HepG2 (cell line): ENCODE measurements around the gene HOXA11. TPM values are rescaled to one million over a fixed set of nuclear protein-coding genes. Genes with fewer than 3 reads are reported as not detected.

ENCODE experiments used
- ATAC-seq: fragments of 200-7000 bp; cut with Tn5 transposase; 3 replicates; pipeline ENCODE4 v1.9.1; 2020; ENCODE audit warnings: mild to moderate bottlenecking, moderate library complexity
- BruUV-seq: library from RNA; stranded (reverse); fragments of 400-500 nt; replicated peaks from 2 replicates; lab custom pipeline; 2021; lab: Mats Ljungman, UMichigan
- CTCF ChIA-PET: fragments of 300-600 bp; formaldehyde crosslinking; extraction: SDS; loops from one replicate; lab custom pipeline; 2021; ENCODE audit warnings: low total read pairs, inconsistent platforms, low intra/inter-chr PET ratio; lab: Yijun Ruan, JAX
- POLR2A ChIA-PET: fragments of 350-600 bp; sonication (Branson Sonifier 250); formaldehyde crosslinking; loops from one replicate; lab custom pipeline; 2020; ENCODE audit warnings: antibody characterized with exemption, inconsistent platforms; lab: Yijun Ruan, JAX
- DNase-seq: peaks from one replicate; pipeline ENCODE4 v3.0.0-alpha.2; 2015; ENCODE audit warnings: low spot score
- FAIRE-seq: peaks from 3 replicates; lab custom pipeline; 2011; peaks lifted over from hg19 to GRCh38; lab: Jason Lieb, UNC
- H2AFZ ChIP-seq: one replicate; pipeline ENCODE4 v1.6.1; 2011; ENCODE audit warnings: low read length, inconsistent platforms
- H3K27ac ChIP-seq: fragments of 300-600 bp; 3 replicates; pipeline ENCODE4 v1.8.0; 2011; ENCODE audit warnings: mixed run types, mild to moderate bottlenecking, mixed read lengths, low read length, inconsistent platforms; ENCODE audit not compliant: insufficient read depth; ENCODE audit errors: extremely low read length
- H3K27me3 ChIP-seq, 2 experiments: fragments of 200-600 bp in 1 of 2; 2 replicates in 1 of 2; 3 replicates in 1 of 2; pipeline versions ENCODE4 v1.6.0 to v1.8.0; 2011; ENCODE audit warnings: low read length in 2 of 2, mild to moderate bottlenecking in 2 of 2, moderate library complexity in 2 of 2, inconsistent platforms in 1 of 2; ENCODE audit not compliant: insufficient read depth in 2 of 2, control insufficient read depth in 1 of 2
- H3K36me3 ChIP-seq, 2 experiments: fragments of 200-600 bp in 1 of 2; replicated peaks in 1 of 2; 2 replicates in 1 of 2; 3 replicates in 1 of 2; pipeline versions ENCODE4 v1.5.1 to v1.8.0; 2011; ENCODE audit warnings: low read length in 2 of 2, inconsistent platforms in 1 of 2; ENCODE audit not compliant: insufficient read depth in 2 of 2, control insufficient read depth in 1 of 2
- H3K4me1 ChIP-seq: 2 replicates; pipeline ENCODE4 v1.5.1; 2012; ENCODE audit warnings: low read length, inconsistent platforms; ENCODE audit not compliant: insufficient read depth
- H3K4me2 ChIP-seq: 2 replicates; pipeline ENCODE4 v1.6.0; 2011; ENCODE audit warnings: low read depth, low read length, inconsistent platforms
- H3K4me3 ChIP-seq, 3 experiments: fragments of 200-600 bp in 1 of 3; sonication (generic), shearing (Covaris generic) in 1 of 3; replicated peaks in 1 of 3; 2 replicates each; pipeline ENCODE4 v1.5.1; 2011 to 2016; ENCODE audit warnings: low read length in 3 of 3, inconsistent platforms in 2 of 3, low read depth in 2 of 3, mild to moderate bottlenecking in 2 of 3, control low read depth in 1 of 3, mixed read lengths in 1 of 3; ENCODE audit not compliant: insufficient read depth in 1 of 3
- H3K79me2 ChIP-seq: one replicate; pipeline ENCODE4 v1.6.1; 2011; ENCODE audit warnings: low read length, inconsistent platforms; ENCODE audit not compliant: insufficient read depth
- H3K9ac ChIP-seq: 2 replicates; pipeline ENCODE4 v1.6.0; 2011; ENCODE audit warnings: mild to moderate bottlenecking, low read depth, low read length, inconsistent platforms; ENCODE audit not compliant: insufficient read depth
- H3K9me3 ChIP-seq: 2 replicates; pipeline ENCODE4 v1.5.1; 2012; ENCODE audit warnings: mild to moderate bottlenecking, low read length
- H4K20me1 ChIP-seq: 2 replicates; pipeline ENCODE4 v1.6.0; 2011; ENCODE audit warnings: inconsistent platforms, mild to moderate bottlenecking, low read length, moderate library complexity; ENCODE audit not compliant: insufficient read depth
- ARNT ChIP-seq: fragments of 450-650 bp; IDR thresholded peaks from 2 replicates; pipeline ENCODE4 v1.6.1; 2017
- FOXO4 ChIP-seq: sonication (generic); formaldehyde crosslinking; conservative IDR thresholded peaks from 2 replicates; pipeline ENCODE4 v1.8.1; 2023; ENCODE audit warnings: missing genetic modification reagents
- HNRNPH1 ChIP-seq: fragments of 200-400 bp; formaldehyde crosslinking; optimal IDR thresholded peaks from 2 replicates; pipeline ENCODE3; 2017; ENCODE audit warnings: mild to moderate bottlenecking, low read depth, low read length
- KLF13 ChIP-seq: sonication (generic); formaldehyde crosslinking; IDR thresholded peaks from 2 replicates; pipeline ENCODE4 v1.4.0; 2020; ENCODE audit warnings: mild to moderate bottlenecking, missing genetic modification reagents
- KLF9 ChIP-seq: IDR thresholded peaks from 2 replicates; pipeline ENCODE4 v1.6.1; 2016; ENCODE audit warnings: low read depth
- MAFK ChIP-seq, 2 experiments: IDR thresholded peaks in 1 of 2; conservative IDR thresholded peaks in 1 of 2; 2 replicates each; pipeline ENCODE4 v1.6.1; 2011; ENCODE audit warnings: improper control_type of control experiment in 2 of 2, low read length in 2 of 2
- SAP130 ChIP-seq: IDR thresholded peaks from 2 replicates; pipeline ENCODE4 v1.6.1; 2016; ENCODE audit warnings: low read depth
- SPEN ChIP-seq: sonication (generic); formaldehyde crosslinking; IDR thresholded peaks from 2 replicates; pipeline ENCODE4 v1.5.1; 2020; ENCODE audit warnings: low read depth, mild to moderate bottlenecking, missing genetic modification reagents
- STAT5B ChIP-seq: sonication (generic); formaldehyde crosslinking; IDR thresholded peaks from 2 replicates; pipeline ENCODE4 v1.4.0; 2020; ENCODE audit warnings: missing genetic modification reagents
- TBX2 ChIP-seq: sonication (generic); formaldehyde crosslinking; IDR thresholded peaks from 2 replicates; pipeline ENCODE4 v1.5.0; 2020; ENCODE audit warnings: missing genetic modification reagents, mild to moderate bottlenecking, borderline replicate concordance
- U2AF1 ChIP-seq: fragments of 200-400 bp; formaldehyde crosslinking; optimal IDR thresholded peaks from 2 replicates; pipeline ENCODE3; 2017; ENCODE audit warnings: mild to moderate bottlenecking, low read depth, low read length
- YEATS4 ChIP-seq: sonication (generic); formaldehyde crosslinking; IDR thresholded peaks from 2 replicates; pipeline ENCODE4 v1.4.0; 2020; ENCODE audit warnings: missing genetic modification reagents, borderline replicate concordance
- ZKSCAN8 ChIP-seq: IDR thresholded peaks from 2 replicates; pipeline ENCODE4 v1.6.1; 2016; ENCODE audit warnings: borderline replicate concordance, missing genetic modification reagents, missing compliant biosample characterization
- ZNF883 ChIP-seq: sonication (generic); formaldehyde crosslinking; IDR thresholded peaks from 2 replicates; pipeline ENCODE4 v1.5.1; 2020; ENCODE audit warnings: mild to moderate bottlenecking, missing genetic modification reagents; ENCODE audit errors: not compliant biosample characterization
- WGBS: methylation state at CpG from one replicate; pipeline ENCODE4 v1.1.6; 2017; ENCODE audit warnings: low lambda C conversion rate; 5-methylcytosine and 5-hydroxymethylcytosine counted together
- in situ Hi-C: cut with HindIII; loops from 2 replicates; pipeline ENCODE4 v1.10.0; 2017; ENCODE audit warnings: low pct_unique_long_range_greater_than_20kb; ENCODE audit not compliant: extremely low pct_ligation_motif_present
- intact Hi-C: fragments of 100-400 bp; cut with micrococcal nuclease; formaldehyde crosslinking; loops from one replicate; pipeline ENCODE4 v1.10.0; 2022; ENCODE audit not compliant: unreplicated experiment
- polyA plus RNA-seq, 8 experiments: library from polyadenylated mRNA; depleted of rRNA in 3 of 8; stranded (reverse) in 7 of 8; unstranded in 1 of 8; fragments of >200 nt; fragmentation: Illumina TruSeq in 4 of 8; extraction: Trizol in 4 of 8; gene quantifications; 2 replicates each; pipeline versions ENCODE4 v1.2.1 to v1.2.3, GENCODE V29; 2011 to 2016; ENCODE audit warnings: low read depth in 4 of 8, missing spikeins in 1 of 8, mixed read lengths in 1 of 8; ENCODE audit not compliant: insufficient read depth in 1 of 8
- total RNA-seq, 5 experiments: library from RNA; depleted of rRNA; stranded (reverse); fragments of >200 nt; fragmentation: Illumina TruSeq; extraction: Trizol; gene quantifications; 2 replicates each; pipeline ENCODE4 v1.2.3, GENCODE V29; 2016; ENCODE audit warnings: low read depth in 1 of 5
- TF ChIP-seq, protein P1 (sequence below): sonication (generic); formaldehyde crosslinking; IDR thresholded peaks from 2 replicates; pipeline ENCODE4 v1.4.0; 2020; ENCODE audit warnings: missing genetic modification reagents
- TF ChIP-seq, protein P2 (sequence below): sonication (generic); formaldehyde crosslinking; IDR thresholded peaks from 2 replicates; pipeline ENCODE4 v1.5.0; 2020; ENCODE audit warnings: missing genetic modification reagents

Gene HOXA11
- total and polyA plus RNA-seq, 2 of the 13 experiments (the other 11 are each of a cell fraction or from before 2014, with no cell fraction given): not detected

- ChIA-PET CTCF (no interaction called here), POLR2A (no interaction called here)
- intact Hi-C loops (loop anchor here (5.0 kb wide), 1 partner anchor 810 kb away; no protein-coding TSS in a partner anchor), in situ Hi-C loops (no loop called here)
- DNase-seq (no peak), FAIRE-seq (no peak), ATAC-seq (no peak)
- TF ChIP-seq FOXO4 (CRISPR knock-in tag) (no peak), U2AF1 (no peak), MAFK (conservative IDR thresholded peaks at IDR 0.05 in 1 of 2, IDR thresholded peaks at IDR 0.05 in 1 of 2; ENCODE audit: low read length in 2 of 2) (no peak), SPEN (CRISPR knock-in tag) (no peak), HNRNPH1 (no peak), TBX2 (no peak), STAT5B (CRISPR knock-in tag) (no peak), ZKSCAN8 (no peak), KLF9 (CRISPR knock-in tag) (no peak), SAP130 (no peak), ARNT (no peak), KLF13 (no peak), ZNF883 (CRISPR knock-in tag) (no peak), YEATS4 (CRISPR knock-in tag) (no peak)
- TF ChIP-seq, protein P1, sequence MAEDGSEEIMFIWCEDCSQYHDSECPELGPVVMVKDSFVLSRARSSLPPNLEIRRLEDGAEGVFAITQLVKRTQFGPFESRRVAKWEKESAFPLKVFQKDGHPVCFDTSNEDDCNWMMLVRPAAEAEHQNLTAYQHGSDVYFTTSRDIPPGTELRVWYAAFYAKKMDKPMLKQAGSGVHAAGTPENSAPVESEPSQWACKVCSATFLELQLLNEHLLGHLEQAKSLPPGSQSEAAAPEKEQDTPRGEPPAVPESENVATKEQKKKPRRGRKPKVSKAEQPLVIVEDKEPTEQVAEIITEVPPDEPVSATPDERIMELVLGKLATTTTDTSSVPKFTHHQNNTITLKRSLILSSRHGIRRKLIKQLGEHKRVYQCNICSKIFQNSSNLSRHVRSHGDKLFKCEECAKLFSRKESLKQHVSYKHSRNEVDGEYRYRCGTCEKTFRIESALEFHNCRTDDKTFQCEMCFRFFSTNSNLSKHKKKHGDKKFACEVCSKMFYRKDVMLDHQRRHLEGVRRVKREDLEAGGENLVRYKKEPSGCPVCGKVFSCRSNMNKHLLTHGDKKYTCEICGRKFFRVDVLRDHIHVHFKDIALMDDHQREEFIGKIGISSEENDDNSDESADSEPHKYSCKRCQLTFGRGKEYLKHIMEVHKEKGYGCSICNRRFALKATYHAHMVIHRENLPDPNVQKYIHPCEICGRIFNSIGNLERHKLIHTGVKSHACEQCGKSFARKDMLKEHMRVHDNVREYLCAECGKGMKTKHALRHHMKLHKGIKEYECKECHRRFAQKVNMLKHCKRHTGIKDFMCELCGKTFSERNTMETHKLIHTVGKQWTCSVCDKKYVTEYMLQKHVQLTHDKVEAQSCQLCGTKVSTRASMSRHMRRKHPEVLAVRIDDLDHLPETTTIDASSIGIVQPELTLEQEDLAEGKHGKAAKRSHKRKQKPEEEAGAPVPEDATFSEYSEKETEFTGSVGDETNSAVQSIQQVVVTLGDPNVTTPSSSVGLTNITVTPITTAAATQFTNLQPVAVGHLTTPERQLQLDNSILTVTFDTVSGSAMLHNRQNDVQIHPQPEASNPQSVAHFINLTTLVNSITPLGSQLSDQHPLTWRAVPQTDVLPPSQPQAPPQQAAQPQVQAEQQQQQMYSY: no peak
- TF ChIP-seq, protein P2, sequence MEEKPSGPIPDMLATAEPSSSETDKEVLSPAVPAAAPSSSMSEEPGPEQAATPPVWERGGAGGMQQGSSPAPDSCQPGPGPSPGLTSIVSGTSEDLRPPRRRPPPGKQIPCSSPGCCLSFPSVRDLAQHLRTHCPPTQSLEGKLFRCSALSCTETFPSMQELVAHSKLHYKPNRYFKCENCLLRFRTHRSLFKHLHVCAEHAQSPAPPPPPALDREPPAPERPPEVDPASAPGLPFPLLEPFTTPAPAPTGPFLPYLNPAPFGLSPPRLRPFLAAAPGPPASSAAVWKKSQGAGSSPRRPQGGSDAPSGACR (CRISPR knock-in tag): no peak
- Histone ChIP-seq H3K9me3 (no peaks in the 10 kb centered on the region), H3K36me3 (no peaks in the 10 kb centered on the region), H3K4me3 (no peak overlapping the region), H3K9ac (no peak overlapping the region), H3K79me2 (no peaks in the 10 kb centered on the region), H3K4me1 (peaks cover 15% of the 10 kb centered on the region), H3K4me2 (no peak overlapping the region), H2AFZ (no peak overlapping the region), H3K27me3 (peaks cover 3 to 77% of the 10 kb centered on the region in 2 experiments; a peak in 4 of 5 replicates), H4K20me1 (no peaks in the 10 kb centered on the region), H3K27ac (no peak overlapping the region)
- WGBS: 67% methylated on average over 34 of the region's 52 CpGs
- no TSS peak for BruUV-seq
These were observed 27.7 kb upstream of the HOXA11 start for GRCh38 chr7:27212497-27213432.
